K562 (cell line): Measurements from ENCODE around the gene IL5. TPM values are rescaled to one million over a fixed set of nuclear protein-coding genes. Genes with fewer than 3 reads are reported as not detected.

Source experiments
- ATF1 ChIP-seq, 2 experiments: fragments of 450-650 bp in 1 of 2; IDR thresholded peaks; 2 replicates each; pipeline ENCODE4 v1.6.1; 2016; ENCODE audit warnings: missing compliant biosample characterization in 1 of 2, missing genetic modification characterization in 1 of 2
- BACH1 ChIP-seq: fragments of 200-800 bp; sonication (Bioruptor generic); IDR thresholded peaks from 2 replicates; pipeline ENCODE4 v1.6.1; 2016; ENCODE audit warnings: missing genetic modification characterization, missing compliant biosample characterization
- ILK ChIP-seq: fragments of 450-650 bp; IDR thresholded peaks from 2 replicates; pipeline ENCODE4 v1.6.1; 2016; ENCODE audit warnings: missing genetic modification characterization, low read depth, mild to moderate bottlenecking, missing compliant biosample characterization, moderate library complexity, borderline replicate concordance
- PTTG1 ChIP-seq: fragments of 450-650 bp; IDR thresholded peaks from 2 replicates; pipeline ENCODE4 v1.6.1; 2016; ENCODE audit warnings: low read depth, mild to moderate bottlenecking, missing genetic modification characterization, missing compliant biosample characterization
- TRIM24 ChIP-seq, 2 experiments: fragments of 450-650 bp; IDR thresholded peaks; 2 replicates each; pipeline ENCODE4 v1.6.1; 2016
- polyA plus RNA-seq, 8 experiments: library from polyadenylated mRNA; depleted of rRNA in 4 of 8; stranded (reverse) in 5 of 8; unstranded in 3 of 8; fragments of >200 nt; fragmentation: Nextera tagmentation in 2 of 8; fragmentation: Illumina TruSeq in 1 of 8; extraction: Ambion mirVana in 2 of 8; extraction: Trizol in 1 of 8; gene quantifications; 2 replicates each; pipeline versions ENCODE4 v1.2.1 to v1.2.3, GENCODE V29; 2011 to 2014; ENCODE audit warnings: inconsistent platforms in 1 of 8, missing spikeins in 1 of 8
- total RNA-seq, 7 experiments: library from RNA; depleted of rRNA in 6 of 7; stranded (reverse); fragments of >200 nt in 6 of 7; fragmentation: Illumina TruSeq in 2 of 7; extraction: Trizol in 2 of 7; gene quantifications; 2 replicates each; pipeline versions ENCODE4 v1.2.1 to v1.2.3, GENCODE V29; 2011 to 2021; ENCODE audit warnings: low replicate concordance in 1 of 7
- TF ChIP-seq, protein P1 (sequence below): fragments of 200-600 bp; sonication (generic); IDR thresholded peaks from one replicate; pipeline ENCODE4 v1.6.1; 2012; ENCODE audit warnings: mild to moderate bottlenecking, low read depth, low read length, inconsistent platforms
- TF ChIP-seq, protein P2 (sequence below): IDR thresholded peaks from 2 replicates; pipeline ENCODE4 v1.6.1; 2012; ENCODE audit warnings: low read depth, low read length, improper control_type of control experiment, borderline replicate concordance
- TF ChIP-seq, protein P3 (sequence below): sonication (generic); formaldehyde crosslinking; IDR thresholded peaks from 2 replicates; pipeline ENCODE4 v1.8.1; 2023; ENCODE audit warnings: mild to moderate bottlenecking, missing genetic modification reagents, moderate library complexity

IL5 gene
- total and polyA plus RNA-seq, 9 of the 15 experiments (the other 6 are each of a cell fraction or from before 2014, with no cell fraction given) = 0.44 TPM; not detected in 8

DNA sequence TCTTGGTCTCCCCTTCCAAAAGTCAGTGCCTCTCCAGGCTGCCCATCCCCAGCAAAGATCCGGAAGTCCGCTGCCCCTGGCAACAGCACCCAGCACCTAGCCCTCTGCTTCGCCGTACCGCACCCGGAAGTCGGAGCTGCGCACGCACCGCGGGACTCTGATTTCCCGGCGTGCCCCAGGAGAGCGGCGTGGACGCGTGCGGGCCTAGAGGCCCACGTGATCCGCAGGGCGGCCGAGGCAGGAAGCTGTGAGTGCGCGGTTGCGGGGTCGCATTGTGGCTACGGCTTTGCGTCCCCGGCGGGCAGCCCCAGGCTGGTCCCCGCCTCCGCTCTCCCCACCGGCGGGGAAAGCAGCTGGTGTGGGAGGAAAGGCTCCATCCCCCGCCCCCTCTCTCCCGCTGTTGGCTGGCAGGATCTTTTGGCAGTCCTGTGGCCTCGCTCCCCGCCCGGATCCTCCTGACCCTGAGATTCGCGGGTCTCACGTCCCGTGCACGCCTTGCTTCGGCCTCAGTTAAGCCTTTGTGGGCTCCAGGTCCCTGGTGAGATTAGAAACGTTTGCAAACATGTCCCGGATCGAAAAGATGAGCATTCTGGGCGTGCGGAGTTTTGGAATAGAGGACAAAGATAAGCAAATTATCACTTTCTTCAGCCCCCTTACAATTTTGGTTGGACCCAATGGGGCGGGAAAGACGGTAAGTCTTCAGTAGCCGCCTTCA is 13.6 kb upstream of the IL5 start, which contains the start of gene RAD50 (continued):
- TF ChIP-seq, protein P1, sequence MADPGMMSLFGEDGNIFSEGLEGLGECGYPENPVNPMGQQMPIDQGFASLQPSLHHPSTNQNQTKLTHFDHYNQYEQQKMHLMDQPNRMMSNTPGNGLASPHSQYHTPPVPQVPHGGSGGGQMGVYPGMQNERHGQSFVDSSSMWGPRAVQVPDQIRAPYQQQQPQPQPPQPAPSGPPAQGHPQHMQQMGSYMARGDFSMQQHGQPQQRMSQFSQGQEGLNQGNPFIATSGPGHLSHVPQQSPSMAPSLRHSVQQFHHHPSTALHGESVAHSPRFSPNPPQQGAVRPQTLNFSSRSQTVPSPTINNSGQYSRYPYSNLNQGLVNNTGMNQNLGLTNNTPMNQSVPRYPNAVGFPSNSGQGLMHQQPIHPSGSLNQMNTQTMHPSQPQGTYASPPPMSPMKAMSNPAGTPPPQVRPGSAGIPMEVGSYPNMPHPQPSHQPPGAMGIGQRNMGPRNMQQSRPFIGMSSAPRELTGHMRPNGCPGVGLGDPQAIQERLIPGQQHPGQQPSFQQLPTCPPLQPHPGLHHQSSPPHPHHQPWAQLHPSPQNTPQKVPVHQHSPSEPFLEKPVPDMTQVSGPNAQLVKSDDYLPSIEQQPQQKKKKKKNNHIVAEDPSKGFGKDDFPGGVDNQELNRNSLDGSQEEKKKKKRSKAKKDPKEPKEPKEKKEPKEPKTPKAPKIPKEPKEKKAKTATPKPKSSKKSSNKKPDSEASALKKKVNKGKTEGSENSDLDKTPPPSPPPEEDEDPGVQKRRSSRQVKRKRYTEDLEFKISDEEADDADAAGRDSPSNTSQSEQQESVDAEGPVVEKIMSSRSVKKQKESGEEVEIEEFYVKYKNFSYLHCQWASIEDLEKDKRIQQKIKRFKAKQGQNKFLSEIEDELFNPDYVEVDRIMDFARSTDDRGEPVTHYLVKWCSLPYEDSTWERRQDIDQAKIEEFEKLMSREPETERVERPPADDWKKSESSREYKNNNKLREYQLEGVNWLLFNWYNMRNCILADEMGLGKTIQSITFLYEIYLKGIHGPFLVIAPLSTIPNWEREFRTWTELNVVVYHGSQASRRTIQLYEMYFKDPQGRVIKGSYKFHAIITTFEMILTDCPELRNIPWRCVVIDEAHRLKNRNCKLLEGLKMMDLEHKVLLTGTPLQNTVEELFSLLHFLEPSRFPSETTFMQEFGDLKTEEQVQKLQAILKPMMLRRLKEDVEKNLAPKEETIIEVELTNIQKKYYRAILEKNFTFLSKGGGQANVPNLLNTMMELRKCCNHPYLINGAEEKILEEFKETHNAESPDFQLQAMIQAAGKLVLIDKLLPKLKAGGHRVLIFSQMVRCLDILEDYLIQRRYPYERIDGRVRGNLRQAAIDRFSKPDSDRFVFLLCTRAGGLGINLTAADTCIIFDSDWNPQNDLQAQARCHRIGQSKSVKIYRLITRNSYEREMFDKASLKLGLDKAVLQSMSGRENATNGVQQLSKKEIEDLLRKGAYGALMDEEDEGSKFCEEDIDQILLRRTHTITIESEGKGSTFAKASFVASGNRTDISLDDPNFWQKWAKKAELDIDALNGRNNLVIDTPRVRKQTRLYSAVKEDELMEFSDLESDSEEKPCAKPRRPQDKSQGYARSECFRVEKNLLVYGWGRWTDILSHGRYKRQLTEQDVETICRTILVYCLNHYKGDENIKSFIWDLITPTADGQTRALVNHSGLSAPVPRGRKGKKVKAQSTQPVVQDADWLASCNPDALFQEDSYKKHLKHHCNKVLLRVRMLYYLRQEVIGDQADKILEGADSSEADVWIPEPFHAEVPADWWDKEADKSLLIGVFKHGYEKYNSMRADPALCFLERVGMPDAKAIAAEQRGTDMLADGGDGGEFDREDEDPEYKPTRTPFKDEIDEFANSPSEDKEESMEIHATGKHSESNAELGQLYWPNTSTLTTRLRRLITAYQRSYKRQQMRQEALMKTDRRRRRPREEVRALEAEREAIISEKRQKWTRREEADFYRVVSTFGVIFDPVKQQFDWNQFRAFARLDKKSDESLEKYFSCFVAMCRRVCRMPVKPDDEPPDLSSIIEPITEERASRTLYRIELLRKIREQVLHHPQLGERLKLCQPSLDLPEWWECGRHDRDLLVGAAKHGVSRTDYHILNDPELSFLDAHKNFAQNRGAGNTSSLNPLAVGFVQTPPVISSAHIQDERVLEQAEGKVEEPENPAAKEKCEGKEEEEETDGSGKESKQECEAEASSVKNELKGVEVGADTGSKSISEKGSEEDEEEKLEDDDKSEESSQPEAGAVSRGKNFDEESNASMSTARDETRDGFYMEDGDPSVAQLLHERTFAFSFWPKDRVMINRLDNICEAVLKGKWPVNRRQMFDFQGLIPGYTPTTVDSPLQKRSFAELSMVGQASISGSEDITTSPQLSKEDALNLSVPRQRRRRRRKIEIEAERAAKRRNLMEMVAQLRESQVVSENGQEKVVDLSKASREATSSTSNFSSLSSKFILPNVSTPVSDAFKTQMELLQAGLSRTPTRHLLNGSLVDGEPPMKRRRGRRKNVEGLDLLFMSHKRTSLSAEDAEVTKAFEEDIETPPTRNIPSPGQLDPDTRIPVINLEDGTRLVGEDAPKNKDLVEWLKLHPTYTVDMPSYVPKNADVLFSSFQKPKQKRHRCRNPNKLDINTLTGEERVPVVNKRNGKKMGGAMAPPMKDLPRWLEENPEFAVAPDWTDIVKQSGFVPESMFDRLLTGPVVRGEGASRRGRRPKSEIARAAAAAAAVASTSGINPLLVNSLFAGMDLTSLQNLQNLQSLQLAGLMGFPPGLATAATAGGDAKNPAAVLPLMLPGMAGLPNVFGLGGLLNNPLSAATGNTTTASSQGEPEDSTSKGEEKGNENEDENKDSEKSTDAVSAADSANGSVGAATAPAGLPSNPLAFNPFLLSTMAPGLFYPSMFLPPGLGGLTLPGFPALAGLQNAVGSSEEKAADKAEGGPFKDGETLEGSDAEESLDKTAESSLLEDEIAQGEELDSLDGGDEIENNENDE = no peak
- TF ChIP-seq, protein P2, sequence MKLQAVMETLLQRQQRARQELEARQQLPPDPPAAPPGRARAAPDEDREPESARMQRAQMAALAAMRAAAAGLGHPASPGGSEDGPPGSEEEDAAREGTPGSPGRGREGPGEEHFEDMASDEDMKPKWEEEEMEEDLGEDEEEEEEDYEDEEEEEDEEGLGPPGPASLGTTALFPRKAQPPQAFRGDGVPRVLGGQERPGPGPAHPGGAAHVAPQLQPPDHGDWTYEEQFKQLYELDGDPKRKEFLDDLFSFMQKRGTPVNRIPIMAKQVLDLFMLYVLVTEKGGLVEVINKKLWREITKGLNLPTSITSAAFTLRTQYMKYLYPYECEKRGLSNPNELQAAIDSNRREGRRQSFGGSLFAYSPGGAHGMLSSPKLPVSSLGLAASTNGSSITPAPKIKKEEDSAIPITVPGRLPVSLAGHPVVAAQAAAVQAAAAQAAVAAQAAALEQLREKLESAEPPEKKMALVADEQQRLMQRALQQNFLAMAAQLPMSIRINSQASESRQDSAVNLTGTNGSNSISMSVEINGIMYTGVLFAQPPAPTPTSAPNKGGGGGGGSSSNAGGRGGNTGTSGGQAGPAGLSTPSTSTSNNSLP = no peak
- TF ChIP-seq BACH1 (tag) (no peak), PTTG1 (tag) (no peak), TRIM24 (IDR thresholded peaks at IDR 0.05) (peak in 1 of 2 experiments; percentile 40; a peak in 1 of 4 replicates), ATF1 (CRISPR knock-in tag; IDR thresholded peaks at IDR 0.05) (no peak), ATF1 (tag; IDR thresholded peaks at IDR 0.05) (peak; percentile 88), ILK (tag) (no peak)
- TF ChIP-seq, protein P3, sequence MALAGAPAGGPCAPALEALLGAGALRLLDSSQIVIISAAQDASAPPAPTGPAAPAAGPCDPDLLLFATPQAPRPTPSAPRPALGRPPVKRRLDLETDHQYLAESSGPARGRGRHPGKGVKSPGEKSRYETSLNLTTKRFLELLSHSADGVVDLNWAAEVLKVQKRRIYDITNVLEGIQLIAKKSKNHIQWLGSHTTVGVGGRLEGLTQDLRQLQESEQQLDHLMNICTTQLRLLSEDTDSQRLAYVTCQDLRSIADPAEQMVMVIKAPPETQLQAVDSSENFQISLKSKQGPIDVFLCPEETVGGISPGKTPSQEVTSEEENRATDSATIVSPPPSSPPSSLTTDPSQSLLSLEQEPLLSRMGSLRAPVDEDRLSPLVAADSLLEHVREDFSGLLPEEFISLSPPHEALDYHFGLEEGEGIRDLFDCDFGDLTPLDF (CRISPR knock-in tag) = peak; percentile 85; the same call in 1 of the 2 replicates
